ENCODE data around the gene PALMD. TPM values are rescaled to one million over a fixed set of nuclear protein-coding genes. Genes with fewer than 3 reads are reported as not detected.

PALMD gene
- total RNA-seq, 1 donor from 2014 or later: 18.8 TPM

- Histone ChIP-seq H3K9me3 (no peaks in the 10 kb centered on the region), H3K27ac (no peak overlapping the region), H3K4me1 (no peaks in the 10 kb centered on the region), H3K4me3 (no peak overlapping the region), H3K27me3 (ENCODE audit: low read depth) (no peaks in the 10 kb centered on the region), H3K36me3 (peaks cover 30% of the 10 kb centered on the region)
- DNase-seq (no peak), ATAC-seq (no peak)
- intact Hi-C loops (cut with DNase I): no loop called here
- no peak for TF ChIP-seq CTCF (IDR thresholded peaks at IDR 0.05)
Measured at GRCh38 chr1:99738858-99739465, 93.0 kb downstream of the PALMD start.

DNA sequence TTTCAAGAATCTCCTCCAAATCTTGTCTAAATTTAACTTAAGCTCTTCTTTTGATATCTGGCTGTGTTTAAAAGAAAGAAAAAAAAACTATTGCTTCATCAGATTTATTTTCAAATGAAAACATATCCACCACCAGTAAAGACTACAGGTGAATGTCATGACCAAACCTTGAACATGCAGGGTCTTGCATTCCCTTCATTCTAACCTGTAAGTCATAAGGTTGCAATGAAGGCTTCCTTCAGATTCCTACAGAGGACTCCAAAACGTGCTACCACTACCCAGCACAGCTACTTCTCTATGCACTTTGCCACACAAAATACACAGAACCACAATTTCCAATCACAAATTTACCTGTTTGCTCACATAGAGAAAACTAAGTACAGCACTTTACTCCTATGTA lies 94.2 kb downstream of the PALMD start:
- no peaks in the 10 kb centered on the region for H3K27me3 ChIP-seq (ENCODE audit: low read depth)
- H3K4me3 ChIP-seq: no peak overlapping the region
- DNase-seq: no peak
- peaks cover 34% of the 10 kb centered on the region for H3K36me3 ChIP-seq
- TF ChIP-seq CTCF (IDR thresholded peaks at IDR 0.05): no peak
- intact Hi-C loops (cut with DNase I): no loop called here
- no peak for ATAC-seq
- H3K4me1 ChIP-seq: no peaks in the 10 kb centered on the region
- H3K27ac ChIP-seq: no peak overlapping the region
- no peaks in the 10 kb centered on the region for H3K9me3 ChIP-seq

Other genes starting within 250 kb of the PALMD start
- 9.1 TPM for gene FRRS1, start 120.5 kb downstream of the PALMD start, total RNA-seq
- gene AGL, start 204.2 kb downstream of the PALMD start, total RNA-seq: 14.6 TPM